Activated gamma-delta T cell (primary cell): ENCODE measurements around the gene EFCAB6.

Source experiments
- DNase-seq: peaks from one replicate; lab custom pipeline; 2025; lab: John Stamatoyannopoulos, UW

EFCAB6 gene

GRCh38 chr22:43639228-43639948 is 172.7 kb downstream of the EFCAB6 start:
- DNase-seq = no peak

- DNase-seq = no peak
These were observed 174.5 kb downstream of the EFCAB6 start for GRCh38 chr22:43637275-43638260.

- DNase-seq = no peak
These were observed 176.0 kb downstream of the EFCAB6 start for GRCh38 chr22:43636086-43636485.

- no peak for DNase-seq
These were observed 177.0 kb downstream of the EFCAB6 start for GRCh38 chr22:43635101-43635500.

GRCh38 chr22:43634316-43634715 is 177.8 kb downstream of the EFCAB6 start:
- DNase-seq = no peak

- no peak for DNase-seq
These were observed 178.3 kb downstream of the EFCAB6 start for GRCh38 chr22:43633631-43634285.

GRCh38 chr22:43631846-43632245 is 180.3 kb downstream of the EFCAB6 start:
- no peak for DNase-seq

GRCh38 chr22:43631201-43631600 is 180.9 kb downstream of the EFCAB6 start:
- DNase-seq = no peak

- DNase-seq = no peak
These were observed 181.7 kb downstream of the EFCAB6 start for GRCh38 chr22:43630451-43630850.

- no peak for DNase-seq
These were observed 183.9 kb downstream of the EFCAB6 start for GRCh38 chr22:43628250-43628649.

GRCh38 chr22:43627485-43628213 is 184.5 kb downstream of the EFCAB6 start:
- DNase-seq = no peak

GRCh38 chr22:43625242-43625641 is 186.9 kb downstream of the EFCAB6 start:
- DNase-seq = no peak

- no peak for DNase-seq
These were observed 187.7 kb downstream of the EFCAB6 start for GRCh38 chr22:43624144-43624998.

GRCh38 chr22:43622886-43623285 is 189.2 kb downstream of the EFCAB6 start:
- DNase-seq = no peak

- no peak for DNase-seq
These were observed 191.9 kb downstream of the EFCAB6 start for GRCh38 chr22:43620197-43620596.

GRCh38 chr22:43618517-43618916 is 193.6 kb downstream of the EFCAB6 start:
- DNase-seq = no peak

- DNase-seq = no peak
These were observed 195.5 kb downstream of the EFCAB6 start for GRCh38 chr22:43616645-43617044.

- no peak for DNase-seq
These were observed 211.8 kb downstream of the EFCAB6 start for GRCh38 chr22:43600265-43600664.

GRCh38 chr22:43592476-43592875 is 219.6 kb downstream of the EFCAB6 start:
- DNase-seq = no peak

- DNase-seq = no peak
These were observed 220.7 kb downstream of the EFCAB6 start for GRCh38 chr22:43591380-43591779.

- DNase-seq = no peak
These were observed 224.5 kb downstream of the EFCAB6 start for GRCh38 chr22:43587574-43587973.
